Gastroesophageal sphincter (tissue), 4 donors: Measurements from ENCODE around the gene BBS12. TPM values are rescaled to one million over a fixed set of nuclear protein-coding genes. Genes with fewer than 3 reads are reported as not detected.

Experiments
- ATAC-seq: fragments of 150-250 bp; one replicate; pipeline ENCODE4 v1.9.1; 2016; ENCODE audit warnings: mild to moderate bottlenecking, moderate library complexity
- H3K27ac ChIP-seq, 4 donors: fragments of 200-600 bp; sonication (generic) in 3 of 4; 1 replicate in 3 of 4; 2 replicates in 1 of 4; pipeline ENCODE4 v1.5.1; 2016 to 2019
- H3K27me3 ChIP-seq: fragments of 200-600 bp; sonication (generic); one replicate; pipeline ENCODE4 v1.5.1; 2019
- H3K36me3 ChIP-seq, 2 donors: fragments of 200-600 bp; sonication (generic); one replicate each; pipeline ENCODE4 v1.5.1; 2019; ENCODE audit warnings: control low read depth in 1 of 2
- H3K4me1 ChIP-seq, 3 donors: fragments of 200-600 bp; sonication (generic); 1 replicate in 2 of 3; 2 replicates in 1 of 3; pipeline ENCODE4 v1.5.1; 2016 to 2019; ENCODE audit warnings: control low read depth in 2 of 3
- H3K4me3 ChIP-seq, 2 donors: fragments of 200-600 bp; sonication (generic); one replicate each; pipeline ENCODE4 v1.5.1; 2019; ENCODE audit warnings: mild to moderate bottlenecking in 1 of 2, moderate library complexity in 1 of 2
- H3K9me3 ChIP-seq, 3 donors: fragments of 200-600 bp; sonication (generic); one replicate each; pipeline ENCODE4 v1.5.1; 2017 to 2019; ENCODE audit warnings: control low read depth in 2 of 3
- CTCF ChIP-seq, 4 experiments: fragments of 200-600 bp in 2 of 4; fragments of 450-650 bp in 2 of 4; sonication (generic) in 1 of 4; IDR thresholded peaks; one replicate each; pipeline ENCODE4 v1.5.1; 2017 to 2019; ENCODE audit warnings: antibody characterized with exemption in 4 of 4, mild to moderate bottlenecking in 2 of 4, moderate library complexity in 2 of 4
- EP300 ChIP-seq: sonication (generic); formaldehyde crosslinking; IDR thresholded peaks from one replicate; pipeline ENCODE4 v1.6.1; 2017; ENCODE audit warnings: antibody characterized with exemption, mild to moderate bottlenecking
- POLR2A ChIP-seq, 2 donors: fragments of 450-650 bp; IDR thresholded peaks; one replicate each; pipeline ENCODE4 v1.6.1; 2017; ENCODE audit warnings: antibody characterized with exemption in 2 of 2, mild to moderate bottlenecking in 2 of 2, moderate library complexity in 1 of 2
- POLR2AphosphoS5 ChIP-seq: sonication (generic); formaldehyde crosslinking; IDR thresholded peaks from one replicate; pipeline ENCODE4 v1.6.1; 2017; ENCODE audit warnings: antibody characterized with exemption
- WGBS, 2 donors: methylation state at CpG; one replicate each; pipeline ENCODE4 v1.1.5; 2018; ENCODE audit warnings: low coverage in 1 of 2; 5-methylcytosine and 5-hydroxymethylcytosine counted together
- total RNA-seq, 4 donors: library from RNA; depleted of rRNA; stranded (reverse); fragments of >200 nt; gene quantifications; one replicate each; pipeline ENCODE4 v1.1.0, GENCODE V29; 2016

BBS12 gene
- total RNA-seq, 4 donors from 2014 or later, result 4.7 to 7.3 (median 5.9) TPM

- ATAC-seq, result no peak
- H3K4me3 ChIP-seq, result no peak overlapping the region
- H3K27ac ChIP-seq, result no peak overlapping the region
- H3K27me3 ChIP-seq, result no peaks in the 10 kb centered on the region
- no peaks in the 10 kb centered on the region for H3K36me3 ChIP-seq
- no peaks in the 10 kb centered on the region for H3K9me3 ChIP-seq
- TF ChIP-seq CTCF (IDR thresholded peaks at IDR 0.05) (no peak), POLR2A (IDR thresholded peaks at IDR 0.05) (no peak), EP300 (no peak), POLR2AphosphoS5 (no peak)
- H3K4me1 ChIP-seq, result no peaks in the 10 kb centered on the region
- 93 to 94% methylated on average over 3 of the region's 3 CpGs for WGBS, 2 donors
Observed at GRCh38 chr4:122706511-122706910, 26.0 kb upstream of the BBS12 start.

GRCh38 chr4:122707497-122707896, 25.0 kb upstream of the BBS12 start:
- H3K4me3 ChIP-seq, result no peak overlapping the region
- ATAC-seq, result no peak
- H3K9me3 ChIP-seq, result no peaks in the 10 kb centered on the region
- 71 to 80% methylated on average over 3 to 4 of the region's 4 CpGs for WGBS, 2 donors
- H3K36me3 ChIP-seq, result no peaks in the 10 kb centered on the region
- no peak for TF ChIP-seq EP300
- TF ChIP-seq CTCF (IDR thresholded peaks at IDR 0.05), result no peak
- TF ChIP-seq POLR2A (IDR thresholded peaks at IDR 0.05), result no peak
- TF ChIP-seq POLR2AphosphoS5, result no peak
- no peak overlapping the region for H3K27ac ChIP-seq
- no peaks in the 10 kb centered on the region for H3K27me3 ChIP-seq
- H3K4me1 ChIP-seq, result no peaks in the 10 kb centered on the region

GRCh38 chr4:122709236-122709635, 23.3 kb upstream of the BBS12 start:
- Histone ChIP-seq H3K27me3 (no peaks in the 10 kb centered on the region), H3K4me1 (no peaks in the 10 kb centered on the region), H3K36me3 (no peaks in the 10 kb centered on the region), H3K27ac (no peak overlapping the region), H3K4me3 (no peak overlapping the region), H3K9me3 (no peaks in the 10 kb centered on the region)
- no peak for TF ChIP-seq CTCF (IDR thresholded peaks at IDR 0.05)
- TF ChIP-seq POLR2A (IDR thresholded peaks at IDR 0.05), result no peak
- no peak for TF ChIP-seq POLR2AphosphoS5
- no peak for ATAC-seq

GRCh38 chr4:122710434-122711308, 21.8 kb upstream of the BBS12 start:
- WGBS, 2 donors, result 59 to 60% methylated on average over 8 to 9 of the region's 9 CpGs
- no peak overlapping the region for H3K4me3 ChIP-seq
- H3K36me3 ChIP-seq, result no peaks in the 10 kb centered on the region
- no peaks in the 10 kb centered on the region for H3K4me1 ChIP-seq
- TF ChIP-seq POLR2A (IDR thresholded peaks at IDR 0.05), result no peak
- TF ChIP-seq EP300, result no peak
- TF ChIP-seq CTCF (IDR thresholded peaks at IDR 0.05), result no peak
- no peak for TF ChIP-seq POLR2AphosphoS5
- no peak overlapping the region for H3K27ac ChIP-seq
- no peaks in the 10 kb centered on the region for H3K9me3 ChIP-seq
- ATAC-seq, result no peak
- H3K27me3 ChIP-seq, result no peaks in the 10 kb centered on the region

- H3K4me3 ChIP-seq, result no peak overlapping the region
- ATAC-seq, result no peak
- TF ChIP-seq EP300, result no peak
- no peak for TF ChIP-seq POLR2A (IDR thresholded peaks at IDR 0.05)
- no peak for TF ChIP-seq POLR2AphosphoS5
- no peak for TF ChIP-seq CTCF (IDR thresholded peaks at IDR 0.05)
- no peaks in the 10 kb centered on the region for H3K36me3 ChIP-seq
- no peak overlapping the region for H3K27ac ChIP-seq
- no peaks in the 10 kb centered on the region for H3K27me3 ChIP-seq
- H3K4me1 ChIP-seq, result no peaks in the 10 kb centered on the region
- no peaks in the 10 kb centered on the region for H3K9me3 ChIP-seq
Observed at GRCh38 chr4:122711919-122712318, 20.6 kb upstream of the BBS12 start.
